SK-MEL-5 (cell line): ENCODE measurements around the gene GGT7. TPM values are rescaled to one million over a fixed set of nuclear protein-coding genes. Genes with fewer than 3 reads are reported as not detected.

Experiments used
- DNase-seq: peaks from one replicate; pipeline ENCODE4 v3.0.0-alpha.2; 2016; ENCODE audit warnings: low read depth, low spot score
- in situ Hi-C: cut with HindIII; loops from 2 replicates; pipeline ENCODE4 v1.10.0; 2016; ENCODE audit warnings: low sequenced_read_pairs, high pct_unique_total_duplicates, low pct_unique_long_range_greater_than_20kb
- total RNA-seq: library from RNA; depleted of rRNA; stranded (reverse); fragments of >200 nt; shearing (Covaris generic); gene quantifications from 2 replicates; pipeline ENCODE4 v1.2.3, GENCODE V29; 2014

GGT7 gene
- total RNA-seq, 1 experiment from 2014 or later: 4.4 TPM

DNA sequence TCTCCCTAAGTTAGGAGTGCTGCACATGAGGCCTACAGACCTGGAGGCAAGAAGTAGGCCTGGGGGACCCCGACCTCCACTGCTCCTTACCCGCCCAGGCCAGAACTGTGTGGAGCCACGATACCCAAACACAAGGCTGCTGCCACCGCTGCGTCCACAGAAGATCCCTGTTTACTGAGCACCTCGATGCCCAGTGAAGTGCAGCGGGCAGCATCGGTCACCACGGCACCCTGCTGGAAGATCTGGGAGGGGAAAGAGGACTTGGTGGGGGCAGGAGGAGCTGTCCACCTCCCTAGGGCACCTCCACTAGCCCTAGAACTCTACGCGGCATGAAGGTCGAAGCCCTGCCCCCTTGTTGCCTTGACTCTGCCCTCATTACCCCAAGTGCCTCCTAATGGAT, 9.9 kb downstream of the GGT7 start:
- in situ Hi-C loops: no loop called here
- DNase-seq: no peak

GRCh38 chr20:34861386-34862084, 11.1 kb downstream of the GGT7 start:
- in situ Hi-C loops: no loop called here
- DNase-seq: no peak

DNA sequence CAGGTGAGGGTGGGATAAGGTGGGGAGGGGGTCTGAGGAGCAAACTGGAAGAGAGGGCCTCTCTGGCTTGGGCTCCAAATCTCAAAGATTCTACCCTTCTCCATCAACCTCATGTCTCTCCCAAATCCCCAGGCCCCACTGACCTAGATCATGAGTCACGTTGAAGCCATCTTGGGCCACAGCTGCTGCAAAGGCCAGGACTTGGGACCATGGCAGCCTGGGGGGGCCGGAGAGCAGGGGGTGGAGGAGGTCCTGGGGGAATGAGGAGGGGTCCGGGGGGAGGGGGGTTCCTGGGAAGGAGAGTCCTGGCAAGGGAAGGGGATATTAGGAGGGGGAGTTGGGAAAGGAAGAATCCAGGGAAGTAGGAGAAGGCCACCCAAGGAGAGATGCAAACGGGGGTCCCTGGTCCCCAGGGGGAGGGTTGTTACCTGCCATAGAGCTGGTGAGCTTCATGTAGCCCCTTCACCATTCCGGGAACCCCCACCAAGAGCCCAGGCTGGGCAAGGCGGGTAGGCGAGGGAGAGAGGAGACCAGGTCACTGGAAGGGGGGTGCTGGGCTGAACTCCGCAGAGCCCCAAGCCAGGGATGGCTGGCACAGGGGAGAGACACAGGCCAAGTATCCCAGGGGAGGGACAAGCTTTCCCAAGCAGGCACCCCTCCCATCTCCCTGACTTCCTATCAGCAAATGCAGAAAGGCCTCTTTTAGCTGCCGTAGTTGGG, 12.7 kb downstream of the GGT7 start:
- in situ Hi-C loops: no loop called here

GRCh38 chr20:34859367-34859766, 13.3 kb downstream of the GGT7 start:
- no peak for DNase-seq
- in situ Hi-C loops: no loop called here

More for the DNA sequence above, 12.7 kb downstream of the GGT7 start:
- no peak for DNase-seq

DNA sequence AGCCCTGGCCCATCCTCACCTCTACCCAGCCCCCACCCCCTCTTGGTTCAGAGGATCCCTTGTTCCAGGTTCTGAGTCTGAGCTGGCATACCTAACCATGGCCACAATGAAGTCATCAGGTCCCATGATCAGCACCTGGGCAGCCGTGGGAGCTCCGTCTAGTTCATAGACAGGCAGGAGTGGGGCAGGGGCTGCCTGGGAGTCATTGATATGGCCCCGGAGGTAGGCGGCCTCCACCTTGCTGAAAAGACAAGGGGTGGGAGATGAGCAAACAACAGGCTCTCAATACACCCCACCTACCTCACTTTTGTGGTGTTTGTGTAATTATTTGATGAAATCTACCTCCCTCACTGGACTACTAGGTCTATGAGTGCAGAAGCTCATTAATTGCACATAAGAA, 20.4 kb downstream of the GGT7 start:
- no peak for DNase-seq
- in situ Hi-C loops: no loop called here

GRCh38 chr20:34850969-34851368, 21.7 kb downstream of the GGT7 start:
- in situ Hi-C loops: no loop called here
- no peak for DNase-seq

- in situ Hi-C loops: no loop called here
Measured at GRCh38 chr20:34849778-34850177, 22.9 kb downstream of the GGT7 start.

DNA sequence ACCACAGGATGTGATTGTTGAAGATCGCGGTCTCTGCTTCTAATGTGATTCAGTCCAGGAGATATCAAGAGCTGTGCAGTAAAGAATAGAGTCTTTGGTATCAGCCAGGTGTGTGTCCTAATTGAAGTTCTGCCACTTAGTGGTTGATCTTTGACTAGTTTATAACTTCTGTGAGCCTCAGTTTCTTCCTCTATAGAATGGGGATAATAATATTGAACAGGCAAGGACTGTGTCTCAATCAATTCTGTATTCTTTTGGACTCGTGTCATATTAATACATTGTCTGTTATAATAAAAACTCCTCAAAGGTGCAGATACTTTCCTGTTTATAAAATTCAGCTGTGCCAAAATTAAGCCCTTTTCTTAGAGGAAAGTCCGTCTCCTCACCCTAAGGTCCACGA, 24.1 kb downstream of the GGT7 start:
- DNase-seq: no peak
- in situ Hi-C loops: no loop called here

More at GRCh38 chr20:34849778-34850177, 22.9 kb downstream of the GGT7 start:
- no peak for DNase-seq

- in situ Hi-C loops: no loop called here
- peak; percentile 39 for DNase-seq
Measured at GRCh38 chr20:34843421-34843820, 29.2 kb downstream of the GGT7 start.

- in situ Hi-C loops: no loop called here
- no peak for DNase-seq
Measured at GRCh38 chr20:34842143-34842542, 30.5 kb downstream of the GGT7 start.

GRCh38 chr20:34834459-34834893, 38.2 kb downstream of the GGT7 start:
- DNase-seq: peak; percentile 64
- in situ Hi-C loops: no loop called here

GRCh38 chr20:34831936-34832335, 40.7 kb downstream of the GGT7 start:
- no peak for DNase-seq
- in situ Hi-C loops: no loop called here

DNA sequence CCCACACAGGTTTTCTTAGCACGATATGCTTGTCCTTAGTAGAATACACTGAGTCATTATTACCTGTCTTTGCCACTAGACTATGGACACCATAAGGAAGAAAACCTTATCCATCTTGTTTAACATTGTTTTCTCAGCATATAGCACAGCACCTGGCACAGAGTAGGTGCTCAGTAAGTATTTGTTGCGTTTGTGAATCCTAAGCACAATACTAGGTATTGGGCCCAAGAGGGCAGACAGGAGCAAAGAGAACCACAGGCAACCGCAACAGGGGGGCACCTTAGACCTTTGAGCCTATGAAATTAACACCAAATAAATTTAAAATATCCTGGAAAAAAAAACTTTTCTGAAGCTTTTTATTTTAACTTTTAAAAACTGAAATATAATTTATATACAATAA, 43.5 kb downstream of the GGT7 start:
- in situ Hi-C loops: no loop called here
- no peak for DNase-seq

- in situ Hi-C loops: no loop called here
Measured at GRCh38 chr20:34825530-34826362, 46.9 kb downstream of the GGT7 start, which contains the start of gene NCOA6. TSS of gene NCOA6 (minus strand) at chr20:34825651. CDS start at chr20:34782355, 43,296 bp downstream.

GRCh38 chr20:34824806-34825529, 47.7 kb downstream of the GGT7 start:
- peak; percentile 34 for DNase-seq
- in situ Hi-C loops: no loop called here

More at GRCh38 chr20:34825530-34826362, 46.9 kb downstream of the GGT7 start, which contains the start of gene NCOA6:
- peak; percentile 83 for DNase-seq

DNA sequence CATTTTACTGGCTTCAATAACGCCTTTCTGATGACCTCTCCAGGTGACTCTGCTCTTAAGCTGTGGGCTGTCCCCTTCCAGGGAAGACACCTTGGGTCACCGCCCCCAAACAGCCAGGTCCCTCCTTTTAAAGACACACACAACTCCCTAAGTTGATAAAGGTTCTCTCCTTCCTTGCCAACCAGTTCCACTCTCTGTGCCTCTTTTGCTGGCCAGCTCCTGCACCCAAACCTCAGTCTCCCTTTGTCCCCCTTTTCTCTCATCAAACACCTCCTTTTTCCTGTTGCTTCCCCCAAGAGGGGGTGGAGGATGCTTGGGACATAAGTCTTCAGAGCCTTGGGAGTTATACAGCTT, 48.2 kb downstream of the GGT7 start:
- in situ Hi-C loops: no loop called here

GRCh38 chr20:34824026-34824425, 48.6 kb downstream of the GGT7 start:
- no peak for DNase-seq
- in situ Hi-C loops: no loop called here

More for the DNA sequence above, 48.2 kb downstream of the GGT7 start:
- DNase-seq: peak; percentile 82
